Mesothelial cell of epicardium (in vitro differentiated cells): ENCODE results near the gene SLC49A4. TPM values are rescaled to one million over a fixed set of nuclear protein-coding genes. Genes with fewer than 3 reads are reported as not detected.

Source experiments
- DNase-seq, 2 experiments: peaks; one replicate each; pipeline ENCODE4 v3.0.0; 2021; ENCODE audit warnings: low spot score in 2 of 2; ENCODE audit not compliant: unreplicated experiment in 2 of 2
- H3K27ac Mint-ChIP-seq: 2 replicates; pipeline ENCODE4 v1.8.0; 2021; ENCODE audit warnings: mixed read lengths
- H3K27me3 Mint-ChIP-seq: 2 replicates; pipeline ENCODE4 v1.8.0; 2021; ENCODE audit warnings: low read depth, mixed read lengths
- H3K36me3 Mint-ChIP-seq: 2 replicates; pipeline ENCODE4 v1.8.0; 2021; ENCODE audit warnings: mixed read lengths
- H3K4me1 Mint-ChIP-seq: 2 replicates; pipeline ENCODE4 v1.8.0; 2021; ENCODE audit warnings: mixed read lengths
- H3K4me3 Mint-ChIP-seq: 2 replicates; pipeline ENCODE4 v1.8.0; 2021; ENCODE audit warnings: mild to moderate bottlenecking, moderate library complexity, mixed read lengths
- H3K9me3 Mint-ChIP-seq: 2 replicates; pipeline ENCODE4 v1.8.0; 2021; ENCODE audit warnings: mixed read lengths
- total RNA-seq: library from RNA; stranded (reverse); gene quantifications from 3 replicates; pipeline ENCODE4 v1.2.1, GENCODE V29; 2021
- TF ChIP-seq, protein P1 (sequence below): fragments of 200-600 bp; sonication (generic); IDR thresholded peaks from one replicate; pipeline ENCODE4 v1.5.0; 2021; ENCODE audit warnings: antibody characterized with exemption; ENCODE audit not compliant: unreplicated experiment

SLC49A4 gene
- total RNA-seq, 1 donor from 2014 or later, result 18.1 TPM

DNA sequence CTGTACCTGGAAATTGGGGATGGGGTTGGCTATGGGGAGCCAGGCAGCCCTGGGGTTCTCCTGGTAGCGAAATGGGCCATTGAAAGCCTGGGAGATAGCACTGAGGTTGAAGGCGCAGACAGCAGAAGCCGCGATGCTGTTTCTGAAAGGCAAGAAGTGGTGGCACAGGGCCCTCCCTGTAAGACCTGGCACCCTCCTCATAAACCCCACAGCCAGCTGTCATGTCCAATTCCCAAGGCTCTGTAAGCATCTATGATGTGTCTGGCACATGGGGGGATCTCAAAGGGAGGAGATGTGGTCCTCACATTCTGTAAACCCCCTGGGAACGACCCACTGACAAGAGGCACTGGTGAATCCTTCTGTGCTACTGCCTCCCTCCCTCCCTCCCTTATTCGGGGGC, 128.7 kb downstream of the SLC49A4 start:
- Mint-ChIP-seq H3K27me3 (peaks cover 14% of the 10 kb centered on the region), H3K4me1 (no peaks in the 10 kb centered on the region), H3K27ac (no peak overlapping the region), H3K4me3 (no peak overlapping the region), H3K36me3 (no peaks in the 10 kb centered on the region), H3K9me3 (no peaks in the 10 kb centered on the region)
- TF ChIP-seq, protein P1, sequence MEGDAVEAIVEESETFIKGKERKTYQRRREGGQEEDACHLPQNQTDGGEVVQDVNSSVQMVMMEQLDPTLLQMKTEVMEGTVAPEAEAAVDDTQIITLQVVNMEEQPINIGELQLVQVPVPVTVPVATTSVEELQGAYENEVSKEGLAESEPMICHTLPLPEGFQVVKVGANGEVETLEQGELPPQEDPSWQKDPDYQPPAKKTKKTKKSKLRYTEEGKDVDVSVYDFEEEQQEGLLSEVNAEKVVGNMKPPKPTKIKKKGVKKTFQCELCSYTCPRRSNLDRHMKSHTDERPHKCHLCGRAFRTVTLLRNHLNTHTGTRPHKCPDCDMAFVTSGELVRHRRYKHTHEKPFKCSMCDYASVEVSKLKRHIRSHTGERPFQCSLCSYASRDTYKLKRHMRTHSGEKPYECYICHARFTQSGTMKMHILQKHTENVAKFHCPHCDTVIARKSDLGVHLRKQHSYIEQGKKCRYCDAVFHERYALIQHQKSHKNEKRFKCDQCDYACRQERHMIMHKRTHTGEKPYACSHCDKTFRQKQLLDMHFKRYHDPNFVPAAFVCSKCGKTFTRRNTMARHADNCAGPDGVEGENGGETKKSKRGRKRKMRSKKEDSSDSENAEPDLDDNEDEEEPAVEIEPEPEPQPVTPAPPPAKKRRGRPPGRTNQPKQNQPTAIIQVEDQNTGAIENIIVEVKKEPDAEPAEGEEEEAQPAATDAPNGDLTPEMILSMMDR, result no peak
- no peak for DNase-seq

- Mint-ChIP-seq H3K4me3 (no peak overlapping the region), H3K36me3 (no peaks in the 10 kb centered on the region), H3K27me3 (peaks cover 14% of the 10 kb centered on the region), H3K4me1 (no peaks in the 10 kb centered on the region), H3K27ac (no peak overlapping the region), H3K9me3 (no peaks in the 10 kb centered on the region)
- DNase-seq, result no peak
- TF ChIP-seq, protein P1, result no peak
These were observed 129.2 kb downstream of the SLC49A4 start for GRCh38 chr3:122924056-122924455.

DNA sequence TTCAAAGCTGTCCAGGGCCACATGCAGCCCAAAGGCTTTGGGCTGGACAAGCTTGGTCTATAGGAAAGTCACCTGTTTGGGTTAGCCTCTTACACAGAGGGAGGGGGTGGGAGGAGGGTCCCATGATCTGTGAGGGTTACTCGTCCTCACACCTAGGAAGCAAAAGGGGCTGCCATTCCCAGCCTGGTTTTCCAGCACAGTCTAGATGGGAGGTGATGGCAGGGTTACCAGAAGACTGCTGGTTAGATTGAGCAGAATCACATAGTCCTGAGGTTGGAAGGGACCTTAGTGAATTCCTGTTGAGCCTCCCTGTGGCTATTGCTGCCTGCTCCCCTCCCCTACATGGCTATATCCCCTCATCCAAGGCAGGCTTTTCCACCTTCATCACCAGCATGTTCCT, 130.9 kb downstream of the SLC49A4 start:
- Mint-ChIP-seq H3K4me3 (no peak overlapping the region), H3K27ac (no peak overlapping the region), H3K4me1 (no peaks in the 10 kb centered on the region), H3K36me3 (no peaks in the 10 kb centered on the region), H3K27me3 (peaks cover 12% of the 10 kb centered on the region), H3K9me3 (no peaks in the 10 kb centered on the region)
- TF ChIP-seq, protein P1, result no peak
- DNase-seq, result no peak

GRCh38 chr3:122926322-122926721, 131.5 kb downstream of the SLC49A4 start:
- Mint-ChIP-seq H3K4me3 (no peak overlapping the region), H3K27ac (no peak overlapping the region)

GRCh38 chr3:122926811-122927210, 131.9 kb downstream of the SLC49A4 start:
- Mint-ChIP-seq H3K4me3 (no peak overlapping the region), H3K9me3 (no peaks in the 10 kb centered on the region), H3K27me3 (peaks cover 15% of the 10 kb centered on the region), H3K36me3 (no peaks in the 10 kb centered on the region), H3K4me1 (no peaks in the 10 kb centered on the region), H3K27ac (no peak overlapping the region)
- TF ChIP-seq, protein P1, result no peak
- DNase-seq, result no peak

More at GRCh38 chr3:122926322-122926721, 131.5 kb downstream of the SLC49A4 start:
- peaks cover 15% of the 10 kb centered on the region for H3K27me3 Mint-ChIP-seq
- H3K9me3 Mint-ChIP-seq, result no peaks in the 10 kb centered on the region
- DNase-seq, result no peak
- H3K4me1 Mint-ChIP-seq, result no peaks in the 10 kb centered on the region
- no peaks in the 10 kb centered on the region for H3K36me3 Mint-ChIP-seq
- TF ChIP-seq, protein P1, result no peak

DNA sequence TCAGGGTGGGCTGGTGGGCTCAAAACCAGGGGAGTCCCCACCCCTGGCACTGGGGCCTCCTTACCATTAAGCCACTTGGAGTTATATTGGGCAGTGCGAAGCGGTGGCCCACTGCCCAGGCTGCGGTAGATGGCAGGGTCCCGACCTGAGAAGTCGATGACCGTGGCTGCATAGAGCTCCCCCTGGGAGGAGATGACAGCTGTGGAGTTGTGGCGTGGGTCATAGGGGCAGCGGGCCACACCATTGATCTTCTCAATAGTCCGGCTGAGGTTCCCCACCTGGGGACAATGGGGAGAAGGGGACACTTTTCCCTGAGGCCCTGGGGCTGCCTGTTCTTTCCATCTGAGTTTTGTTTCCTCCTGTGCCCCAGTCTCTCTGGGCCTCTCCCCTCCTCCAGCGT, 132.9 kb downstream of the SLC49A4 start:
- no peaks in the 10 kb centered on the region for H3K9me3 Mint-ChIP-seq
- H3K27me3 Mint-ChIP-seq, result peaks cover 15% of the 10 kb centered on the region
- H3K4me1 Mint-ChIP-seq, result no peaks in the 10 kb centered on the region
- TF ChIP-seq, protein P1, result no peak
- no peaks in the 10 kb centered on the region for H3K36me3 Mint-ChIP-seq
- H3K4me3 Mint-ChIP-seq, result no peak overlapping the region
- no peak overlapping the region for H3K27ac Mint-ChIP-seq
- no peak for DNase-seq
